ENCODE results near the gene RABEP2. TPM values are rescaled to one million over a fixed set of nuclear protein-coding genes. Genes with fewer than 3 reads are reported as not detected.

Gene RABEP2
- total and polyA plus RNA-seq, 9 of the 15 experiments (the other 6 are each of a cell fraction or from before 2014, with no cell fraction given): 0.15 to 13.4 (median 3.5) TPM

DNA sequence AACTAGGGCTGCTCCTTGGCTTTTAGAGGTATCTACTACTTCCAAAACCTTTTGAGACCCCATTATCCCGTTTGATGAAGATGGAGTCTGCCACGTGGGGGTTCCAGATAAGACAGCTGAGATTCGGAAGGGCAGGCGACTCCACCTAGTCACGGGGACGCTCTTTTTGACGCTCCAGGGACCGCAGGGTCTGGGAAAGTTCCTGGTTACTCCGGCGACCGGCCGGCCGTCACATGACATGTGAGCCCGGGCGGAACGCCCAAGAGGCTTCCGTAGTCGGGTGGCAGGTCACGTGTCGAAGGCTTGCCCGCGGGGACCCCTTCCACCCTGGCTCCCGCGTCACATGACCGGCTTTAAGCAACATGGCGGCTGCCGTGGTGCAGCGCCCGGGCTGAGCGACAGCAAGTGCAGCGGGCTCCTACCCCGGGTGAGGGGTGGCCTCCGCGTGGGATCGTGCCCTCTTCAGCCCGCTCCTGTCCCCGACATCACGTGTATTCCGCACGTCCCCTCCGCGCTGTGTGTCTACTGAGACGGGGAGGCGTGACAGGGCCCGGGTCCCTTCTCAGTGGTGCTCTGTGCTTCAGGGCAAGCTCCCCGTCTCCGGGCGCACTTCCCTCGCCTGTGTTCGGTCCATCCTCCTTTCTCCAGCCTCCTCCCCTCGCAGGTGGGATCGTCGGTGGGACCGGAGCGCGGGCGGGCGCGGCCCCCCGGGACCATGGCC lies 49.6 kb upstream of the RABEP2 start, which contains the start of gene SPNS1 (continued):
- TF ChIP-seq RBM25 (IDR thresholded peaks at IDR 0.05; ENCODE audit: low read depth, low read length, severe bottlenecking) (no peak), RBM39 (optimal IDR thresholded peaks at IDR 0.05; ENCODE audit: low read depth, low read length) (no peak), ZNF239 (CRISPR knock-in tag; IDR thresholded peaks at IDR 0.05) (no peak), DNMT1 (IDR thresholded peaks at IDR 0.05) (no peak), PREB (CRISPR knock-in tag; IDR thresholded peaks at IDR 0.05) (no peak), MCM2 (IDR thresholded peaks at IDR 0.05; ENCODE audit: low read depth) (no peak), RREB1 (CRISPR knock-in tag; IDR thresholded peaks at IDR 0.05) (peak; percentile 93), ZNF133 (CRISPR knock-in tag; IDR thresholded peaks at IDR 0.05) (no peak), AFF1 (IDR thresholded peaks at IDR 0.05; ENCODE audit: low read depth in 1 of 2, partially characterized antibody in 2 of 2) (peak; percentile 15 to 86), RFX5 (IDR thresholded peaks at IDR 0.05; ENCODE audit: low read depth, low read length) (no peak), ZNF143 (CRISPR knock-in tag; IDR thresholded peaks at IDR 0.05) (no peak), DMBX1 (CRISPR knock-in tag; IDR thresholded peaks at IDR 0.05; ENCODE audit: borderline replicate concordance) (no peak)
- TF ChIP-seq, protein P1, sequence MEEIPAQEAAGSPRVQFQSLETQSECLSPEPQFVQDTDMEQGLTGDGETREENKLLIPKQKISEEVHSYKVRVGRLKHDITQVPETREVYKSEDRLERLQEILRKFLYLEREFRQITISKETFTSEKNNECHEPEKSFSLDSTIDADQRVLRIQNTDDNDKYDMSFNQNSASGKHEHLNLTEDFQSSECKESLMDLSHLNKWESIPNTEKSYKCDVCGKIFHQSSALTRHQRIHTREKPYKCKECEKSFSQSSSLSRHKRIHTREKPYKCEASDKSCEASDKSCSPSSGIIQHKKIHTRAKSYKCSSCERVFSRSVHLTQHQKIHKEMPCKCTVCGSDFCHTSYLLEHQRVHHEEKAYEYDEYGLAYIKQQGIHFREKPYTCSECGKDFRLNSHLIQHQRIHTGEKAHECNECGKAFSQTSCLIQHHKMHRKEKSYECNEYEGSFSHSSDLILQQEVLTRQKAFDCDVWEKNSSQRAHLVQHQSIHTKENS (CRISPR knock-in tag; IDR thresholded peaks at IDR 0.05): no peak
- TF ChIP-seq, protein P2, sequence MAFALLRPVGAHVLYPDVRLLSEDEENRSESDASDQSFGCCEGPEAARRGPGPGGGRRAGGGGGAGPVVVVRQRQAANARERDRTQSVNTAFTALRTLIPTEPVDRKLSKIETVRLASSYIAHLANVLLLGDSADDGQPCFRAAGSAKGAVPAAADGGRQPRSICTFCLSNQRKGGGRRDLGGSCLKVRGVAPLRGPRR (CRISPR knock-in tag; IDR thresholded peaks at IDR 0.05): no peak
